GM21367 (cell line): ENCODE data around the gene TBC1D22A.

ENCODE experiments used
- ATAC-seq: cut with Tn5 transposase; IDR thresholded peaks from one replicate; pipeline ENCODE4 v1.9.1; 2021; ENCODE audit not compliant: unreplicated experiment

Gene TBC1D22A

GRCh38 chr22:47201996-47202818, 439.8 kb downstream of the TBC1D22A start:
- no peak for ATAC-seq

DNA sequence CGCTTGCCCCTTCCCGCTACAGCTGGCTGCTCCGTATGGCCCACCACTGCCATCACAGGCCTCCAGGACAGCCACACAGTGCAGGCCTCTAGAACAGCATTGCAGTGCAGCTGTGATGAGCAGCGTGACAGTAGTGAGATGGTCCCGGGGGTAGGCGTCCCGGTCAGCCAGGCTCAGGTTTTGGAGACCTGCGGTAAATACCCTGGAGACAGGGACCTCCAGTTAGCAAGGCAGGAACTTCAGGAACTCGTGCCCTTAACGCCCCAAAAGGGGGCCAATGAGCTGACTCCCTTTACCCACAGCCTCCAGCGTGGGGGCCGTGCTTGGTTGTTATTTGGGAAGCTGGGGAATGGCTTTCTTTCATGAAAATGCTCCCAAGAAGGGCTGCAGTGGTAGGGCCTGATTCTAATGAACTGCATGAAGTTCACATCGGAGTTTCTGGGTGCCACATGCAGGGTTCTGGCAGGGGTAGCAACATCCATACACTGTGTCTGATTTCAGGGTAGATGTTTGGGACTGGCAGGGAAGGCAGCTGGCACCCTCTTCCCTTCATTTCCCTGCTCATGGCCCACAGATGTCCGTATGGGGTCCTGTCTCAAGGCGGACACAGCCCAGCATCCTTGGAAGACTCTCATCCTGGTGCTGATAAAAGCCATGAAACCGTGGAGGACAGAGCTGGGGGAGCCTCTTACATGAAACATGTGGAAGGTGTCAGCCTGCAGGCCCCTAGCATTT, 440.5 kb downstream of the TBC1D22A start:
- ATAC-seq: no peak

DNA sequence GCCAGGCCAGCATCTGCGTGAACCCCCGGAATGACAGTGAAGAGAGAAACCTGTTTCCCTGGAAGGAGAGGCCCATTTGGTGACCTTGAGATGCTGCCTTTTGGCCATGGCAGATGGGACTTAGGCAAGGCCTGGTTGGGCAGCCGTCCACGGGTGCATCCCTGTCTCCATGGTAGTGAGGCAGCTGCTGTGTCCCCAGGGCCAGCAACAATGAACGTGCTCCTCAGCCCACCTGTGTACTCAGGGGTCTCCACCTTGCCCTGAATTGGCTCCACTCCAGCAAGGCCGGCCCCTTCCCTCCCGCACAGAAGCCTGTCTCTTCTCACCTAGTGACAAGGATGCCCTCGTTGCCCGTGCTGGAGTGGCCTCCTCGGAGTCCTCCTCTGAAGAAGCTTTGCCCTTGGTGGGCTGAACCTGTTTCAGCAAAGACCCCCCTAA, 441.1 kb downstream of the TBC1D22A start:
- ATAC-seq: no peak

GRCh38 chr22:47204002-47204979, 441.8 kb downstream of the TBC1D22A start:
- no peak for ATAC-seq

DNA sequence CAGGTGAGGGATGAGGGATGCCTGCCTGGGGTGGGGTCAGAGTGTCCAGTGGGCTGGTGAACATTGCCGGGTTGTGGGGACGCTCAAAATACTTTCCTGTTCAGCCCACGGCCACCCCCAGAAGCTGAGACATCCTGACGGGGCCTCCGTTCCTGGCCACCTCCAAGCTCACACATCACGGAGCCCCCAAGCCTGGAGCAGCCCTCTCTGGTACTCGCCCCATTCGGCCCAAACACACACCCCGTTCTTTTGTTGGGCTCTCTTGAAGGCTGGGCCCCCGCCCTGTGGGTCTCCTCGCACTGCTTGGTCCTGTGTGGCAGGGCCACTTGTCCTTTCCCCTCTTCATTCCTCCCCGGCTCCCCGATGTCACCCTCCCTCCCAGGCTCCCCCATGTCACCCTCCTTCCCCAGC, 442.6 kb downstream of the TBC1D22A start:
- no peak for ATAC-seq

- ATAC-seq: no peak
These were observed 443.1 kb downstream of the TBC1D22A start for GRCh38 chr22:47205554-47205953.

- no peak for ATAC-seq
These were observed 443.7 kb downstream of the TBC1D22A start for GRCh38 chr22:47206164-47206563.

DNA sequence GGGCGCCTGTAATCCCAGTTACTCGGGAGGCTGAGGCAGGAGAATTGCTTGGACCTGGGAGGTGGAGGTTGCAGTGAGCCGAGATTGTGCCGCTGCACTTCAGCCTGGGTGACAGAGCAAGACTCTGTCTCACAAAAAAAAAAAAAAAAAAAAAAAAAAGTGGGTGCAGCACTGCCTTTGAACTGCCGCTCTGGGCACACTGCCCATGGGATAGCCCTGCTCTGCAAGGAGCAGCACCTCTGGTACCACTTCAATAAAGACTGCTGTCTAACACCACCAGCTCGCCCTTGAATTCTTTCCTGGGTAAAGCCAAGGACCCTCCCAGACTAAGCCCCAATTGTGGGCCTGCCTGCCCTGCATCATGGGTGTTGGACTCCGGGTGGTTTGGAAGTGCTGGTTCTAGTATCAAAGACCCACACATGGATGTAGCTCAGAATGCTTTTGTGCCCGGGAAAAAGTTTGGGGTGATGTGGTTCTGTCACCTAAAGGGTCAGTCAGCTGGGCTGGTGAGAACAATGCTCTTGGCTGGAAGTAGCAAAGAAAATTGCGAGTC, 444.3 kb downstream of the TBC1D22A start:
- no peak for ATAC-seq

DNA sequence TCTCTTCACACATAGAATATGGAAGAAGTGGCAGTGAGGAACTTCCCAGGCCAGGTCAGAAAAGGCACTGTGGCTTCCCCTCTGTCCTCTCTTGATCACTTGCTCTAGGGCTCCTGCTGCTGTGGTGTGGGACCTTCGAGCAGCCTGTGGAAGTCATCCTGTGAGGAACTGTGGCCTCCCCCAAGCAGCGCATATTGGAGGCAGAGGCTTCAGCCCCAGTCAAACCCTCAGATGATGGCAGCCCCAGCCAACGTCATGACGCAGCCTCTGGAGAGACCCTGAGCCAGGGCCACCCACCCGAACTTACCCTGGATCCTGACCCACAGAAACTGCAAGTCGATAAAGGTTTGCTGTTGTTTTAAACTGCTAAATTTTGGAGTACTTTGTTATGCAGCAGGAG, 444.9 kb downstream of the TBC1D22A start:
- ATAC-seq: no peak

DNA sequence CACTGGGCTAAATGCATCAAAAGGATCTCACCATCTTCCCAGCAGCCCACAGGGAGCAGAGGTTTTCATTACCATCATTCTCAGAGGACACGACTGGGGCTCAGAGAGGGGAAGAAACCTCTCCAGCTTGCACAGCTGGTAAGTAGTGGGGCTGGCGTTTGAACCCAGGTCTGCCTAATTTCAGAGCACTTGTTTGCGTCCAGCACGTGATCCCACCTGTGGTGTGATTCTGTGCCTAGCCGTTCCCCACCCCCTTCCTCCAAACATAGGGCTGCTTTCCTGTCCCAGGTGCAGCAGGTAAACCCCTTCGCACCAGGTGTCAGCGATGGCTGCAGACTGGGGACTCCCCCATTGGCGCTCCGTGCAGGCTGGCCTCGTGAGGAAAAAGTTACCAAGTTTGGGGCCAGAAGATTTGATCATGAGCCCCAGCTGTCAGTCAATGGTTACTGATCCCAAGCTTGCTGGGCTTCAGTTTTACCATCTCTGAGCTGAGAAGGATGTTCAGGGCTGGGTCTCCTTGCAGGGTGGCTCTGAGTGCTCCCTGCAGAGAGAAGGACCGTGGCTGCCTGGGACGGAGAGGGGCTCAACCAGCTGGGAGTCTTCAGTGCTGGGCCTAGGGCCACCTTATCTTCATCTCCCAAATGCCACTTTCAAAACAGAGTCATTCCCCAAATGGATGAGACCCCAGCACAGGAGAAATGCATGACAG, 445.6 kb downstream of the TBC1D22A start:
- ATAC-seq: no peak

- ATAC-seq: no peak
These were observed 446.2 kb downstream of the TBC1D22A start for GRCh38 chr22:47208630-47209029.

DNA sequence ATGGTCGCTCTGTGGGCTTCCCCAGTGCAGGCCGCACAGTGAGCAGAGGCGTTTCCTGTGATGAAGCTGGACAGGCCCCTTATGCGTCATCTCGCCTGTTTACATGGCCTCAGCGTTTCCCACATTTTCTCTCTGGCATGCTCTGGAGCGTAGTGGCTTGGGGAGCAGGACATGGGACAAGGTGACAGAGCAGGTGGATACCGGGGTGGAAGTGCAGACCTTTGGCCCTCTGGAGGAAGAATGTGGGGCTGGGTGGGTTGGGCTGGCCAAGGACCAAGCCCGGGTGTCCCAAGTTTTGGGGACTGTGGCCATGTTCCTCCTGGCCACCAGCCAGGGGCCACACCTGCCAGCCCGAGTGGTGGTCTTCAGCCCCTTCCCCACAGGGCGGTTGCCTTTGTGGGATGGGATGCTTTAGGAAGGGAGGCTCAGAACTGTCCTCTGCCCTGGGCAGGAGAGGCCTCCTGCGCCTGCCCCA, 446.6 kb downstream of the TBC1D22A start:
- ATAC-seq: no peak

GRCh38 chr22:47209547-47210023, 447.1 kb downstream of the TBC1D22A start:
- ATAC-seq: no peak

- no peak for ATAC-seq
These were observed 447.7 kb downstream of the TBC1D22A start for GRCh38 chr22:47210112-47210657.

DNA sequence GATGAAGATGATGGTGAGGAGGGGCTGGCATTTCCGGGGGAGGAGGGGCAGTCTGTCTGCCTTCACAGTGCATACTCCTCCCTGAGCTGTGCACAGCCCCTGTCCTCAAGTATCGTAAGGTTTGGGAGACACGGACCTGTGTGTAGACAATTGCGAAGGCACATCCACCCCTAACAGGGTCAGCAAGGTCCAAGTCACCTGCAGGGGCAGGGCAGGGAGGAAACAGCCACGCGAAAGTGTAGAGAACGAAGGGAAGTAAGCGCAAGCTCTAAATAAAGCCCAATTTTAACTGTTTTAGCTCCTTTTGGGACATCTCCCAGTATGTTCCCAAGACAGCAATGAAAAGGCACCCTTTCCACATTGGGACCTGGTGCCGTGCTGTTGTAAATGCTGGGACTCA, 448.2 kb downstream of the TBC1D22A start:
- no peak for ATAC-seq

DNA sequence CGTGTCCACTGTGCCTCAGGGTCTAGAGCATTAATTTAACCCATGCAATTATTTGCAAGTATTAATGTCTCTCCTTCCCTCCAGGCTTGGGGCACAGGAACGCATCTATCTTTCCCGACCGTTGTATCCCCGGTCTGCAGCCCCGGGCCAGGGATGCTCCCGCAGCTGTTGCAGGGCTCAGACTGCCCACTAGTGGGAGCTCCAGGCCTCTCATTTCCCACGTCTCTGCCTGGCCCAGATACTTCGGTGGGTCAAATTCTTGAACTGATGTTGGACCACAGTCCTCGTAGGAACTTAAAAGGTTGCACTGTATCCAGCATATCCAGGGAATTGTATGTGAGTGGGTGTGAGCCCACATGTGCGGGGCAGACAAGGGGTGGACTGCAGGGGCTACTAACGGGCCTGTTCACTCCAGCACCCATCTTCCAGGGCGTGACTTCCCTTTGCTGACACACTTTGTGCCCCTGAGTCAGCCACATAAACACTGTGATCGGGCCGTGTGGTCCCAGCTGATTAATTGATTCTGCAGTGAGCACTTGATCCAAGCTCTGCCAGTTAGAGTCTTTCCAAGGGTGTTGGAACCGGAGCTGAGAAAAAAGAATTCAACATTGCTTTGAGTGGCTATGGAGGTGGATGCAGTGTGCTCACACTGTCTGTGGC, 451.3 kb downstream of the TBC1D22A start:
- ATAC-seq: no peak

- no peak for ATAC-seq
These were observed 453.4 kb downstream of the TBC1D22A start for GRCh38 chr22:47215851-47216250.

DNA sequence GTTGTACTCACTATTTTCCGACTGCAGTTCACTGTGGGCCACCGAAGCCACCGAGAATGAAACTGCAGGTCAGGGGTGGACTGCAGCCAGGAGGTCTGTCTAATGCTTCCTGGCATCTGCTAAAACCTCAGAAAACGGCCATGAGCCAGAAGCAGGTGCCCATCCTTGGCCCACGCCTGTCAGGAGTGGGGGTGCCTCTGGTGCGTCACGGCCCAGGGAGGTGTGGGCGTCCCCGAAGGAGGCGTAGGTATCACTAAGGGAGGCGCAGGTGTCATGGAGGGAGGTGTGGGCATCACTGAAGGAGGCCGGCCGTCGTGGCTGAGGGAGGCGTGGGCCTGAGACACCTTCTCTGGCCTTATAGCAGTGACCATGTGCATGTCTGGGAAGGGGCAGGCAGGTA, 456.2 kb downstream of the TBC1D22A start:
- ATAC-seq: no peak

- ATAC-seq: no peak
These were observed 457.3 kb downstream of the TBC1D22A start for GRCh38 chr22:47219789-47220188.
